BJ (cell line): ENCODE data around the gene HIPK2. TPM values are rescaled to one million over a fixed set of nuclear protein-coding genes. Genes with fewer than 3 reads are reported as not detected.

Experiments
- CTCF ChIA-PET: fragments of 350-600 bp; formaldehyde crosslinking; extraction: SDS; loops from one replicate; lab custom pipeline; 2021; ENCODE audit warnings: antibody characterized with exemption, inconsistent platforms; lab: Yijun Ruan, JAX
- POLR2A ChIA-PET: fragments of 300-600 bp; sonication (Branson Sonifier 250); formaldehyde crosslinking; extraction: SDS; loops from one replicate; lab custom pipeline; 2021; ENCODE audit warnings: antibody characterized with exemption; lab: Charles Lee
- DNase-seq: peaks from one replicate; pipeline ENCODE4 v3.0.0-alpha.2; 2011; ENCODE audit warnings: low read depth
- H3K27me3 ChIP-seq: 2 replicates; pipeline ENCODE4 v1.6.0; 2011; ENCODE audit warnings: low read length; ENCODE audit not compliant: control insufficient read depth, insufficient read depth
- H3K36me3 ChIP-seq: 2 replicates; pipeline ENCODE4 v1.5.1; 2011; ENCODE audit warnings: low read length; ENCODE audit not compliant: control insufficient read depth, insufficient read depth
- H3K4me3 ChIP-seq: 2 replicates; pipeline ENCODE4 v1.5.1; 2011; ENCODE audit warnings: low read depth, mild to moderate bottlenecking, control low read depth, low read length
- polyA plus RNA-seq: library from polyadenylated mRNA; depleted of rRNA; stranded (reverse); fragments of >200 nt; gene quantifications from 2 replicates; pipeline ENCODE4 v1.2.3, GENCODE V29; 2011
- TF ChIP-seq, protein P1 (sequence below): IDR thresholded peaks from 2 replicates; pipeline ENCODE4 v1.5.1; 2011; ENCODE audit warnings: low read depth, mild to moderate bottlenecking, control low read depth, inconsistent platforms, low read length, moderate library complexity; ENCODE audit not compliant: insufficient read depth

The HIPK2 gene
- polyA plus RNA-seq, 1 experiment = 3.6 TPM

- ChIA-PET CTCF (interaction anchor here (1.2 kb wide), 1 partner anchor 42 kb away, joined by 3 read pairs; no protein-coding TSS in a partner anchor), POLR2A (interaction anchor here (0.6 kb wide), 1 partner anchor 17 kb away, joined by 5 read pairs; no protein-coding TSS in a partner anchor)
- no peak for DNase-seq
Measured at GRCh38 chr7:139687211-139687954, 90.4 kb downstream of the HIPK2 start.

DNA sequence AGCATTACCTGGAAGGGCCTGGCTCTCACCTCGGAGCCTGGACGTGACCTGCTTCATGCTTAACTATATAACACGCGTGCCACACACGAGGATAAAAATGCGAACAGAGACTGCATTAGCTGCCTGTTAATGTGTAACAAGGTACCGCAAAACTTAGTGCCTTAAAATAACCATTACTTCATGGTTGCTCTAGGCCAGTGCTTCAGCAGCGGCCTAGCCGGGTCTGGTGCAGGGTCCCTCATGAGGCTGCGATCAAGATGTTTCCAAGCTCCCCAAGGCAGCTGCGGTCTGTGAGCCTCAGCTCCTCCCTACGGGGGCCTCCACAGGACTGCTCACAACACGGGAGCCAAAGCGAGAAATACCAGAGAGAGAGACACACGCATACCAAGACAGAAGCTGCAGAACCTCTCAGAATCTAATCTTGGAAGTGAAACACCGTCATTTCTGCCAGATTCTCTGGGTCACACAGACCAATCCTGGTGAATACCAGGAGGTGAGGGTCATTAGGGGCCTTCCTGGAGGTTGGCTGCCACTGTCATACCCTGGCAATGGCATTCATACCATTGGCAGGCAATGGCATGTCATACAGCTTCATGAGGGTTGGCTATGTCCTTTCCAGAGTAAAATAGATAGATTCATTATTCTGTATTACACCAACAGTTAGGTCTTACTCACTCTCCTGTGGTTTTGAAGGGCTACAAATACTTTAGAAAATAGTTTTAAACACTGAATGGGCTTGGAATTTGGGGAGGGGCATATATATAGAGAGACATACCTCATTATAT is 94.5 kb downstream of the HIPK2 start:
- TF ChIP-seq, protein P1, sequence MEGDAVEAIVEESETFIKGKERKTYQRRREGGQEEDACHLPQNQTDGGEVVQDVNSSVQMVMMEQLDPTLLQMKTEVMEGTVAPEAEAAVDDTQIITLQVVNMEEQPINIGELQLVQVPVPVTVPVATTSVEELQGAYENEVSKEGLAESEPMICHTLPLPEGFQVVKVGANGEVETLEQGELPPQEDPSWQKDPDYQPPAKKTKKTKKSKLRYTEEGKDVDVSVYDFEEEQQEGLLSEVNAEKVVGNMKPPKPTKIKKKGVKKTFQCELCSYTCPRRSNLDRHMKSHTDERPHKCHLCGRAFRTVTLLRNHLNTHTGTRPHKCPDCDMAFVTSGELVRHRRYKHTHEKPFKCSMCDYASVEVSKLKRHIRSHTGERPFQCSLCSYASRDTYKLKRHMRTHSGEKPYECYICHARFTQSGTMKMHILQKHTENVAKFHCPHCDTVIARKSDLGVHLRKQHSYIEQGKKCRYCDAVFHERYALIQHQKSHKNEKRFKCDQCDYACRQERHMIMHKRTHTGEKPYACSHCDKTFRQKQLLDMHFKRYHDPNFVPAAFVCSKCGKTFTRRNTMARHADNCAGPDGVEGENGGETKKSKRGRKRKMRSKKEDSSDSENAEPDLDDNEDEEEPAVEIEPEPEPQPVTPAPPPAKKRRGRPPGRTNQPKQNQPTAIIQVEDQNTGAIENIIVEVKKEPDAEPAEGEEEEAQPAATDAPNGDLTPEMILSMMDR = no peak
- no peaks in the 10 kb centered on the region for H3K36me3 ChIP-seq
- DNase-seq = no peak
- ChIA-PET POLR2A (no interaction called here), CTCF (interaction anchor here (1.1 to 2.1 kb wide), 2 partner anchors 19 to 37 kb away, joined by 4 to 7 read pairs; no protein-coding TSS in a partner anchor)
- H3K4me3 ChIP-seq = no peak overlapping the region
- no peaks in the 10 kb centered on the region for H3K27me3 ChIP-seq

More at GRCh38 chr7:139687211-139687954, 90.4 kb downstream of the HIPK2 start:
- Histone ChIP-seq H3K27me3 (no peaks in the 10 kb centered on the region), H3K4me3 (no peak overlapping the region), H3K36me3 (no peaks in the 10 kb centered on the region)
- TF ChIP-seq, protein P1 = no peak

DNA sequence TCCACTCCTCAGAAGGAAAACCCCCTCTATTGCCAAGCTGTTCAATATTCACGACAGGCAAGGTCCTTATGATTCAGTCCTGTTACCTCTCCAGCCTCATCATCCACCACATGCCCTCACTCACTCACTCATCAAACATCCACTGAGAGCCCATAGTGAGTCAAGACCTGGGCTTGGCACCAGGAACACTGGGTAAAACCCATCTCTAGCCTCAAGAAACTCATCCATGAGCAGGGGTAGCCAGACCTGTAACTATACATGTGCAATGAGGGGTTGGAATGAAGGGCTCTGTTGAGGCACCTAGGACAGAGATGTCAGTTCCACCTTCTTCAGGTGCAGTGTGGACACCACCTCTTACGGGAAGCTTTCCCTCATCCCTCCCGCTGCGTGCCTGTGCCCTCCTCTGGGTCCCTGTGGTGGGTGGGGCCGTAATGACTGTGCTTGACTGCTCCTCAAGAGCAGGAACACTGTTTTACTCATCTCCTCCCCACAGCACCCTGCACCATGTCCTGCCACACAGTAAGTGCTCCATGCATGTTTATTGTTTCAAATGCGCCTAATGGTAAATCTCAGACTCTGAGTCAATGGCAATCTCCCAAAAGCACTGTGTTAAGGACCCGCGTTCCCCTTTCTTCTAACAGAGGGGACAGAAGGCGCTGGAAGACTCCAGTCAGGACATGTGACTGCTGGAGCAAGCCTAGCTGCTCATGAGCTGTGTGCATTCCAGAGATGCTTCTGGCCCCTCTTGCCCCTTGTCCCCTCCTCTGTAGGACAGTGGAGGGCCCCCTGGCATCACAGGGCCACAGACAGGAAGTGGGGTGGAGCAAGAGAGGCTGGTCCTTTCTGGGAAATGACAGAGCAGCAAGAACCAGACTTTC is 95.4 kb downstream of the HIPK2 start:
- Histone ChIP-seq H3K27me3 (no peaks in the 10 kb centered on the region), H3K36me3 (no peaks in the 10 kb centered on the region), H3K4me3 (no peak overlapping the region)
- POLR2A ChIA-PET = no interaction called here
- no peak for DNase-seq
- TF ChIP-seq, protein P1 = no peak
- CTCF ChIA-PET = interaction anchor here (1.5 kb wide), 1 partner anchor 10 kb away, joined by 3 read pairs; no protein-coding TSS in a partner anchor

- TF ChIP-seq, protein P1 = no peak
- H3K4me3 ChIP-seq = no peak overlapping the region
- H3K36me3 ChIP-seq = no peaks in the 10 kb centered on the region
- DNase-seq = no peak
- no peaks in the 10 kb centered on the region for H3K27me3 ChIP-seq
- CTCF ChIA-PET = interaction anchor here (1.5 kb wide), 1 partner anchor 10 kb away, joined by 3 read pairs; no protein-coding TSS in a partner anchor
- POLR2A ChIA-PET = no interaction called here
Measured at GRCh38 chr7:139681812-139682135, 96.0 kb downstream of the HIPK2 start.
